Adrenal gland (tissue), 12 donors: Measurements from ENCODE around the gene RNU4-1. TPM values are rescaled to one million over a fixed set of nuclear protein-coding genes. Genes with fewer than 3 reads are reported as not detected.
A peak's percentile ranks its signal among the peaks of the same experiment; 100 is the strongest.
"Not testable (repeated sequence)": the region's sequence is repeated elsewhere in the genome, so short reads cannot be mapped to it uniquely, and the experiment has no call there.

Experiments
- DNase-seq, 7 donors: peaks; one replicate each; pipeline ENCODE4 v3.0.0-alpha.2; 2019 to 2020
- H3K27ac ChIP-seq, 5 donors: fragments of 200-600 bp; sonication (generic) in 4 of 5; 1 replicate in 3 of 5; 2 replicates in 2 of 5; pipeline versions ENCODE4 v1.5.1 to v1.8.0; 2016 to 2020; ENCODE audit warnings: mild to moderate bottlenecking in 1 of 5
- H3K27me3 ChIP-seq: fragments of 200-600 bp; 2 replicates; pipeline ENCODE4 v1.8.0; 2021
- H3K36me3 ChIP-seq, 2 donors: fragments of 200-600 bp; replicated peaks in 1 of 2; 1 replicate in 1 of 2; 2 replicates in 1 of 2; pipeline versions ENCODE4 v1.5.1 to v1.8.0; 2018 to 2022
- H3K4me1 ChIP-seq, 2 donors: fragments of 200-600 bp; replicated peaks in 1 of 2; 1 replicate in 1 of 2; 2 replicates in 1 of 2; pipeline versions ENCODE4 v1.5.1 to v1.8.0; 2018 to 2021
- H3K4me3 ChIP-seq, 4 donors: fragments of 200-600 bp; sonication (generic) in 3 of 4; one replicate each; pipeline ENCODE4 v1.5.1; 2016 to 2018
- H3K9me3 ChIP-seq, 3 donors: fragments of 200-600 bp; sonication (generic) in 1 of 3; replicated peaks in 1 of 3; 1 replicate in 2 of 3; 2 replicates in 1 of 3; pipeline versions ENCODE4 v1.5.1 to v1.8.0; 2016 to 2021
- POLR2A ChIP-seq, 2 donors: fragments of 450-650 bp; IDR thresholded peaks; one replicate each; pipeline ENCODE4 v1.6.1; 2017; ENCODE audit warnings: antibody characterized with exemption in 2 of 2, mild to moderate bottlenecking in 2 of 2, moderate library complexity in 1 of 2
- whole genome bisulfite sequencing, 4 donors: extraction: QIAGEN DNeasy Blood & Tissue Kit in 2 of 4; methylation state at CpG; one replicate each; pipeline versions ENCODE4 v1.1.5 to v1.1.7; 2013 to 2017; 5-methylcytosine and 5-hydroxymethylcytosine counted together
- intact Hi-C, 2 donors: fragments of 100-400 bp; cut with DNase I; formaldehyde crosslinking; loops; one replicate each; pipeline versions ENCODE4 v1.14.1 to v1.15.0; 2022 to 2023
- polyA plus RNA-seq, 3 donors: library from polyadenylated mRNA; stranded (reverse); fragments of 200-250 nt in 2 of 3; fragments of 350-450 nt in 1 of 3; fragmentation: Illumina TruSeq in 1 of 3; extraction: RNeasy Lipid Tissue Mini Kit (QIAGEN cat#74804) in 1 of 3; gene quantifications; one replicate each; pipeline ENCODE4 v1.2.3, GENCODE V29; 2013 to 2014
- total RNA-seq, 9 donors: library from RNA; depleted of rRNA in 4 of 9; stranded (reverse); fragments of >200 nt in 4 of 9; fragments of 120-200 nt in 1 of 9; fragmentation: NEBNext Ultra II Directional in 1 of 9; extraction: Animal tissue kit (Norgen Biotek cat#: 25700) in 1 of 9; gene quantifications; one replicate each; pipeline versions ENCODE4 v1.1.0 to v1.2.4, GENCODE V29; 2013 to 2023
- TF ChIP-seq, protein P1 (sequence below), 6 experiments: fragments of 450-650 bp in 4 of 6; fragments of 200-600 bp in 2 of 6; sonication (generic) in 1 of 6; IDR thresholded peaks; 1 replicate in 5 of 6; 2 replicates in 1 of 6; pipeline versions ENCODE4 v1.5.1 to v1.8.0; 2016 to 2021; ENCODE audit warnings: antibody characterized with exemption in 6 of 6, mild to moderate bottlenecking in 2 of 6, moderate library complexity in 1 of 6
- donor health status: healthy with polysubstance abuse.
- donor health status: Bipolar disorder and iron deficiency.
- donor health status: DM: yes; HTN: yes; CAD: no.
- donor health status: DM: no; HTN: no; CAD: no.
- donor health status: DM: no; HTN: no; CAD: no.
- donor health status: DM: yes; HTN: yes; CAD: no.

The RNU4-1 gene
- total and polyA plus RNA-seq, 12 donors: under 0.01 to 4,330 (median 1,627) TPM; not detected in 4

DNA sequence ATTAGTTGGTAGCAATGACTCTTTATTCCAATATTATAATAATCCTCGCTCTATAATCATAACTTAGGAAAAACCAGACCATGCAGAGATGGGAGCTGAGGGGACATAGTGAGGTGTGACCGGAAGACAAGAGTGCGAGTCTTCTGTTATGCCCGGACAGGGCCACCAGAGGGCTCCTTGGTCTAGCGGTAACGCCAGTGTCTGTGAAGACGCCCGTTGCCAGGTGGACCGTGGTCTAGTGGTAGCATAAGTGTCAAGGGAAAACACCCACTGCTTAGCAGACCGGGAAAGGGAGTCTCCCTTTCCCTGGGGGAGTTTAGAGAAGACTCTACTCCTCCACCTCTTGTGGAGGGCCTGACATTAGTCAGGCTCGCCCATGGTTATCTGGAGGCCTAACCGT is 42.4 kb upstream of the RNU4-1 start:
- DNase-seq: peak; percentile 55 to 90 (median 73)
- H3K4me3 ChIP-seq, H3K27ac ChIP-seq, H3K27me3 ChIP-seq, intact Hi-C loops, H3K9me3 ChIP-seq, H3K4me1 ChIP-seq, H3K36me3 ChIP-seq: not testable (repeated sequence)
- TF ChIP-seq, protein P1, sequence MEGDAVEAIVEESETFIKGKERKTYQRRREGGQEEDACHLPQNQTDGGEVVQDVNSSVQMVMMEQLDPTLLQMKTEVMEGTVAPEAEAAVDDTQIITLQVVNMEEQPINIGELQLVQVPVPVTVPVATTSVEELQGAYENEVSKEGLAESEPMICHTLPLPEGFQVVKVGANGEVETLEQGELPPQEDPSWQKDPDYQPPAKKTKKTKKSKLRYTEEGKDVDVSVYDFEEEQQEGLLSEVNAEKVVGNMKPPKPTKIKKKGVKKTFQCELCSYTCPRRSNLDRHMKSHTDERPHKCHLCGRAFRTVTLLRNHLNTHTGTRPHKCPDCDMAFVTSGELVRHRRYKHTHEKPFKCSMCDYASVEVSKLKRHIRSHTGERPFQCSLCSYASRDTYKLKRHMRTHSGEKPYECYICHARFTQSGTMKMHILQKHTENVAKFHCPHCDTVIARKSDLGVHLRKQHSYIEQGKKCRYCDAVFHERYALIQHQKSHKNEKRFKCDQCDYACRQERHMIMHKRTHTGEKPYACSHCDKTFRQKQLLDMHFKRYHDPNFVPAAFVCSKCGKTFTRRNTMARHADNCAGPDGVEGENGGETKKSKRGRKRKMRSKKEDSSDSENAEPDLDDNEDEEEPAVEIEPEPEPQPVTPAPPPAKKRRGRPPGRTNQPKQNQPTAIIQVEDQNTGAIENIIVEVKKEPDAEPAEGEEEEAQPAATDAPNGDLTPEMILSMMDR (IDR thresholded peaks at IDR 0.05): peak; percentile 43 to 66 (median 61)
- WGBS, 4 donors: 22 to 26% (median 23%) methylated on average over 12 of the region's 12 CpGs

DNA sequence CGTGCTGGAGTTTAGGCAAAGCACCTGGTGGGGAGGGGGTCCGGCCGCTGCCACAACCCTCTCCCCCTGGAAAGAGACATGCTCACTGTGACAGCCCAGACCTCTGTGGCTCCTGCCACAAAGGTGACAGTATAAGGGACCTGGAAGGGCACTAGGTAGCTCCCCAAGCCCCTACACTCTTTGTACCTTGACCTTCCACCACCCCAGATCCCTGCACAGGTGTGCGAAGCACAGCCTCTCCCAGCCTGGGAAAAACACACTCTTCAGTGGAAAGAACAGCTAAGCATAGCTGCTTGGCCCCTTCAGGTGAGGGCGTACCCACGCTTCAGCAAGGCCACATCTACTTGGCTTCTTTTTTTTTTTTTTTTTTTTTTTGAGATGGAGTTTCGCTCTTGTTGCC is 39.5 kb upstream of the RNU4-1 start:
- peaks cover 5 to 7% of the 10 kb centered on the region in 2 donors for H3K4me1 ChIP-seq
- intact Hi-C loops: no loop called here
- TF ChIP-seq POLR2A (IDR thresholded peaks at IDR 0.05): no peak
- TF ChIP-seq, protein P1 (IDR thresholded peaks at IDR 0.05): no peak
- H3K9me3 ChIP-seq: no peaks in the 10 kb centered on the region
- H3K4me3 ChIP-seq: no peak overlapping the region
- H3K27ac ChIP-seq: no peak overlapping the region
- H3K27me3 ChIP-seq: no peaks in the 10 kb centered on the region
- H3K36me3 ChIP-seq: no peaks in the 10 kb centered on the region
- WGBS, 4 donors: 77 to 96% (median 89%) methylated on average over 4 to 7 of the region's 7 CpGs
- DNase-seq: no peak

DNA sequence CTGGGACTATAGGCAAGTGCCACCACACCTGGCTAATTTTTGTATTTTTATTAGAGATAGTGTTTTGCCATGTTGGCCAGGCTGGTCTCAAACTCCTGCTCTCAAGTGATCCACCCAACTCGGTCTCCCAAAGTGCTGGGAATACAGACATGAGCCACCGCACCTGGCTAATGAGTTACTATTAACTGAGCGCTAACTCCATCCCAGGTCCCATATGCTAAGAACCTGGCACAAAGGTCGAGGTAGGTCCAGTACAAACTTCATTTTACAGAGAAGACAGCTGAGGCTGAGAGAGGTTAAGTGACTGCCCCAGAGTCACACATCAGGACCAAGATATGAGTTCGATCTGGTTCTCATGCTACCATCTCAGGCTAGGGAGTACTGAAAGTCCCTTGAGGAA is 39.0 kb upstream of the RNU4-1 start:
- Histone ChIP-seq H3K4me1 (peaks cover 8 to 12% of the 10 kb centered on the region in 2 donors), H3K9me3 (no peaks in the 10 kb centered on the region), H3K27me3 (no peaks in the 10 kb centered on the region), H3K27ac (no peak overlapping the region), H3K36me3 (no peaks in the 10 kb centered on the region), H3K4me3 (no peak overlapping the region)
- no peak for DNase-seq
- TF ChIP-seq POLR2A (IDR thresholded peaks at IDR 0.05): no peak
- TF ChIP-seq, protein P1 (IDR thresholded peaks at IDR 0.05): no peak
- intact Hi-C loops: no loop called here
- WGBS, 4 donors: 78 to 89% (median 84%) methylated on average over 5 of the region's 5 CpGs

DNA sequence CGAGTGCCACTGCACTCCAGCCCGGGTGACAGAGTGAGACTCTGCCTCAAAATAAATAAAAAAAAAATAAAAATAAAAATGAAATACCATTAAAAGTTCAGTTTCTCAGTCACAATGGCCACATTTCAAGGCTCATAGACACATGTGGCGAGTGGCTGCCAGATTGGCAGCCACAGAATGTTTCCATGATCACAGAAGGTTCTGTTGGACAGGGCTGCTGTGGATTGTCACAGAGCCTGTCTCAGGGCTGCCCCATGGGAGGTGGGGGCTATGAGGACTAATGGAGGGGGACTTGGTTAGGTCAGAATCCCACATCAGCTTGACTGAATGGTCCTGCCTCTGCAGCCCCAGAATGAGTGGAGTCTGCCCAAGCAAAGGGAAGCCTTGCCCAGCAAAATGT is 38.4 kb upstream of the RNU4-1 start:
- Histone ChIP-seq H3K27me3 (no peaks in the 10 kb centered on the region), H3K36me3 (no peaks in the 10 kb centered on the region), H3K4me3 (no peak overlapping the region), H3K4me1 (peaks cover 8 to 12% of the 10 kb centered on the region in 2 donors), H3K9me3 (no peaks in the 10 kb centered on the region), H3K27ac (no peak overlapping the region)
- intact Hi-C loops: no loop called here
- WGBS, 4 donors: 61 to 66% (median 62%) methylated on average over 3 of the region's 3 CpGs
- TF ChIP-seq, protein P1 (IDR thresholded peaks at IDR 0.05): no peak
- no peak for TF ChIP-seq POLR2A (IDR thresholded peaks at IDR 0.05)
- peak in 1 of 7 donors; percentile 30 for DNase-seq
